Spleen (tissue), 11 donors: ENCODE data around the gene SMPD1. TPM values are rescaled to one million over a fixed set of nuclear protein-coding genes. Genes with fewer than 3 reads are reported as not detected.
"Not testable (repeated sequence)": the region's sequence is repeated elsewhere in the genome, so short reads cannot be mapped to it uniquely, and the experiment has no call there.

Experiments used
- DNase-seq: peaks from one replicate; pipeline ENCODE4 v3.0.0-alpha.2; 2020
- H3K27ac ChIP-seq, 8 donors: fragments of 200-600 bp; sonication (generic) in 7 of 8; 1 replicate in 4 of 8; 2 replicates in 4 of 8; pipeline versions ENCODE4 v1.5.0 to v1.8.0; 2016 to 2021; ENCODE audit warnings: inconsistent platforms in 4 of 8, mild to moderate bottlenecking in 4 of 8, moderate library complexity in 1 of 8
- H3K27me3 ChIP-seq, 7 donors: fragments of 200-600 bp; sonication (generic) in 6 of 7; replicated peaks in 1 of 7; 1 replicate in 4 of 7; 2 replicates in 3 of 7; pipeline versions ENCODE4 v1.5.0 to v1.8.0; 2016 to 2021; ENCODE audit warnings: inconsistent platforms in 3 of 7, mild to moderate bottlenecking in 1 of 7
- H3K36me3 ChIP-seq, 6 donors: fragments of 200-600 bp; sonication (generic) in 5 of 6; 1 replicate in 4 of 6; 2 replicates in 2 of 6; pipeline versions ENCODE4 v1.5.0 to v1.8.0; 2016 to 2021; ENCODE audit warnings: inconsistent platforms in 2 of 6
- H3K4me1 ChIP-seq, 6 donors: fragments of 200-600 bp; sonication (generic) in 5 of 6; 1 replicate in 3 of 6; 2 replicates in 3 of 6; pipeline versions ENCODE4 v1.5.0 to v1.8.0; 2016 to 2021; ENCODE audit warnings: inconsistent platforms in 3 of 6
- H3K4me3 ChIP-seq, 8 donors: fragments of 200-600 bp; sonication (generic) in 7 of 8; 1 replicate in 4 of 8; 2 replicates in 4 of 8; pipeline versions ENCODE4 v1.5.0 to v1.8.0; 2016 to 2021; ENCODE audit warnings: inconsistent platforms in 4 of 8, mild to moderate bottlenecking in 4 of 8, moderate library complexity in 2 of 8
- H3K9me3 ChIP-seq, 8 donors: fragments of 200-600 bp; sonication (generic) in 7 of 8; 1 replicate in 4 of 8; 2 replicates in 4 of 8; pipeline versions ENCODE4 v1.5.0 to v1.8.0; 2016 to 2021; ENCODE audit warnings: inconsistent platforms in 4 of 8
- POLR2A ChIP-seq, 3 donors: fragments of 450-650 bp; IDR thresholded peaks; one replicate each; pipeline ENCODE4 v1.5.1; 2017; ENCODE audit warnings: antibody characterized with exemption in 3 of 3, mild to moderate bottlenecking in 1 of 3
- POLR2AphosphoS5 ChIP-seq, 3 donors: sonication (generic); formaldehyde crosslinking; IDR thresholded peaks; one replicate each; pipeline ENCODE4 v1.5.1; 2017; ENCODE audit warnings: antibody characterized with exemption in 3 of 3
- WGBS, 5 donors: extraction: QIAGEN DNeasy Blood & Tissue Kit in 3 of 5; methylation state at CpG; one replicate each; pipeline versions ENCODE4 v1.1.5 to v1.1.7; 2013 to 2018; 5-methylcytosine and 5-hydroxymethylcytosine counted together
- intact Hi-C: fragments of 100-400 bp; cut with DNase I; formaldehyde crosslinking; loops from one replicate; pipeline ENCODE4 v1.15.0; 2023; ENCODE audit warnings: low total_unique reads
- polyA plus RNA-seq, 3 donors: library from polyadenylated mRNA; stranded (reverse); fragments of 200-250 nt; gene quantifications; one replicate each; pipeline ENCODE4 v1.2.1, GENCODE V29; 2013
- total RNA-seq, 7 donors: library from RNA; depleted of rRNA in 3 of 7; stranded (reverse); fragments of >200 nt in 3 of 7; fragmentation: NEBNext Ultra II Directional in 4 of 7; extraction: Animal tissue kit (Norgen Biotek cat#: 25700) in 4 of 7; gene quantifications; one replicate each; pipeline versions ENCODE4 v1.1.0 to v1.2.1, GENCODE V29; 2016 to 2021
- TF ChIP-seq, protein P1 (sequence below), 11 experiments: fragments of 200-600 bp in 7 of 11; fragments of 450-650 bp in 4 of 11; sonication (generic) in 4 of 11; IDR thresholded peaks in 8 of 11; conservative IDR thresholded peaks in 3 of 11; 1 replicate in 7 of 11; 2 replicates in 4 of 11; pipeline versions ENCODE4 v1.4.0 to v1.8.0; 2016 to 2021; ENCODE audit warnings: antibody characterized with exemption in 11 of 11, inconsistent platforms in 4 of 11, mild to moderate bottlenecking in 1 of 11
- donor health status: healthy with polysubstance abuse.
- donor health status: DM: no; HTN: no; CAD: no; lungs with moderate emphysema.
- donor health status: DM: no; HTN: no; CAD: no.
- donor health status: Bipolar disorder and iron deficiency.
- donor health status: healthy.
- donor health status: DM: no; HTN: no; CAD: no.
- donor health status: DM: yes; HTN: yes; CAD: no.

SMPD1 gene
- total and polyA plus RNA-seq, 10 donors, result 21.9 to 33.8 (median 27.2) TPM

GRCh38 chr11:6391537-6392134 is 1.4 kb downstream of the SMPD1 start:
- WGBS, 5 donors, result 90 to 96% (median 95%) methylated on average over 16 to 18 of the region's 18 CpGs
- Histone ChIP-seq H3K27me3 (no peaks in the 10 kb centered on the region), H3K9me3 (no peaks in the 10 kb centered on the region), H3K4me1 (peaks cover 12 to 40% (median 24%) of the 10 kb centered on the region in 6 donors), H3K36me3 (peaks cover 0 to 42% (median 17%) of the 10 kb centered on the region in 6 donors), H3K4me3 (peak overlapping the region in 4 of 8 donors; percentile 64 to 82 (median 73)), H3K27ac (peak overlapping the region in 3 of 8 donors; percentile 92 to 94 (median 93))
- peak; percentile 80 for DNase-seq
- TF ChIP-seq POLR2AphosphoS5 (IDR thresholded peaks at IDR 0.05), result no peak
- TF ChIP-seq POLR2A (IDR thresholded peaks at IDR 0.05), result no peak
- TF ChIP-seq, protein P1, sequence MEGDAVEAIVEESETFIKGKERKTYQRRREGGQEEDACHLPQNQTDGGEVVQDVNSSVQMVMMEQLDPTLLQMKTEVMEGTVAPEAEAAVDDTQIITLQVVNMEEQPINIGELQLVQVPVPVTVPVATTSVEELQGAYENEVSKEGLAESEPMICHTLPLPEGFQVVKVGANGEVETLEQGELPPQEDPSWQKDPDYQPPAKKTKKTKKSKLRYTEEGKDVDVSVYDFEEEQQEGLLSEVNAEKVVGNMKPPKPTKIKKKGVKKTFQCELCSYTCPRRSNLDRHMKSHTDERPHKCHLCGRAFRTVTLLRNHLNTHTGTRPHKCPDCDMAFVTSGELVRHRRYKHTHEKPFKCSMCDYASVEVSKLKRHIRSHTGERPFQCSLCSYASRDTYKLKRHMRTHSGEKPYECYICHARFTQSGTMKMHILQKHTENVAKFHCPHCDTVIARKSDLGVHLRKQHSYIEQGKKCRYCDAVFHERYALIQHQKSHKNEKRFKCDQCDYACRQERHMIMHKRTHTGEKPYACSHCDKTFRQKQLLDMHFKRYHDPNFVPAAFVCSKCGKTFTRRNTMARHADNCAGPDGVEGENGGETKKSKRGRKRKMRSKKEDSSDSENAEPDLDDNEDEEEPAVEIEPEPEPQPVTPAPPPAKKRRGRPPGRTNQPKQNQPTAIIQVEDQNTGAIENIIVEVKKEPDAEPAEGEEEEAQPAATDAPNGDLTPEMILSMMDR (IDR thresholded peaks at IDR 0.05 in 8 of 11, conservative IDR thresholded peaks at IDR 0.05 in 3 of 11), result no peak
- intact Hi-C loops, result no loop called here

DNA sequence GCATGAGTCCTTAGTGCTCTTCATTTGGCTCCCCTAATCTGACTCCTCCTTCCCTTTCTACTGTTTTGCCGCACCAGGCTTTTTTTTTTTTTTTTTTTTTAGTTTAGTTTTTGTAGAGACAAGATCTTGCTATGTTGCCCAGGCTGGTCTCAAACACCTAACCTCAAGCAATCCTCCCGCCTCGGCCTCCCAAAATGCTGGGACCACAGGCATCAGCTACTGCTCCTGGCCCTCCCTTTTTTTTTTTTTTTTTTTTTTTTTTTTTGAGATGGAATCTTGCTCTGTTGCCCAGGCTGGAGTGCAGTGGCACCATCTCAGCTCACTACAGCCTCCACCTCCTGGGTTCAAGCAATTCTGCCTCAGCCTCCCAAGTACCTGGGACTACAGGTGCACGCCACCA is 2.0 kb downstream of the SMPD1 start:
- DNase-seq, result peak; percentile 56
- intact Hi-C loops, H3K4me3 ChIP-seq, H3K9me3 ChIP-seq, H3K27me3 ChIP-seq, H3K27ac ChIP-seq: not testable (repeated sequence)
- Histone ChIP-seq H3K4me1 (peaks cover 12 to 40% (median 24%) of the 10 kb centered on the region in 6 donors), H3K36me3 (peaks cover 0 to 42% (median 17%) of the 10 kb centered on the region in 6 donors)
- WGBS, 5 donors, result 92 to 100% (median 95%) methylated on average over 3 to 4 of the region's 4 CpGs

- H3K27ac ChIP-seq, result no peak overlapping the region
- peaks cover 0 to 51% (median 17%) of the 10 kb centered on the region in 6 donors for H3K36me3 ChIP-seq
- H3K4me3 ChIP-seq, result no peak overlapping the region
- H3K4me1 ChIP-seq, result peaks cover 12 to 40% (median 23%) of the 10 kb centered on the region in 6 donors
- no peaks in the 10 kb centered on the region for H3K9me3 ChIP-seq
- 87 to 96% (median 91%) methylated on average over 15 to 16 of the region's 16 CpGs for WGBS, 5 donors
- intact Hi-C loops, result no loop called here
- no peaks in the 10 kb centered on the region for H3K27me3 ChIP-seq
- TF ChIP-seq POLR2AphosphoS5 (IDR thresholded peaks at IDR 0.05), result peak in 1 of 3 donors; percentile 49
- TF ChIP-seq, protein P1 (IDR thresholded peaks at IDR 0.05 in 8 of 11, conservative IDR thresholded peaks at IDR 0.05 in 3 of 11), result no peak
- DNase-seq, result no peak
Observed at GRCh38 chr11:6393989-6394670, 3.9 kb downstream of the SMPD1 start.

- Histone ChIP-seq H3K27me3 (no peaks in the 10 kb centered on the region), H3K36me3 (peaks cover 0 to 62% (median 17%) of the 10 kb centered on the region in 6 donors), H3K27ac (no peak overlapping the region), H3K4me3 (no peak overlapping the region), H3K4me1 (peaks cover 12 to 32% (median 15%) of the 10 kb centered on the region in 6 donors), H3K9me3 (no peaks in the 10 kb centered on the region)
- intact Hi-C loops, result no loop called here
- WGBS, 5 donors, result 84 to 90% (median 89%) methylated on average over 10 to 16 of the region's 16 CpGs
- TF ChIP-seq, protein P1 (IDR thresholded peaks at IDR 0.05 in 8 of 11, conservative IDR thresholded peaks at IDR 0.05 in 3 of 11), result no peak
- TF ChIP-seq POLR2AphosphoS5 (IDR thresholded peaks at IDR 0.05), result peak in 1 of 3 donors; percentile 65
- no peak for DNase-seq
Observed at GRCh38 chr11:6395470-6396060, 5.3 kb downstream of the SMPD1 start.
